ENCODE results near the gene ASS1. TPM values are rescaled to one million over a fixed set of nuclear protein-coding genes. Genes with fewer than 3 reads are reported as not detected.

ASS1 gene
- total RNA-seq, 6 donors from 2014 or later, result 31.4 to 104 (median 66.3) TPM

GRCh38 chr9:130410443-130410842, 34.3 kb upstream of the ASS1 start:
- no peak for ATAC-seq (ENCODE audit: low FRiP score in 2 of 2)
- TF ChIP-seq EP300 (IDR thresholded peaks at IDR 0.05) (no peak), CTCF (IDR thresholded peaks at IDR 0.05) (no peak), POLR2AphosphoS5 (IDR thresholded peaks at IDR 0.05) (no peak), POLR2A (IDR thresholded peaks at IDR 0.05) (no peak)
- Histone ChIP-seq H3K4me3 (no peak overlapping the region), H3K4me1 (no peaks in the 10 kb centered on the region), H3K27me3 (no peaks in the 10 kb centered on the region), H3K9me3 (no peaks in the 10 kb centered on the region), H3K36me3 (no peaks in the 10 kb centered on the region), H3K27ac (no peak overlapping the region)
- DNase-seq, result no peak
- WGBS, 2 donors, result 80 to 91% methylated on average over 12 of the region's 12 CpGs

DNA sequence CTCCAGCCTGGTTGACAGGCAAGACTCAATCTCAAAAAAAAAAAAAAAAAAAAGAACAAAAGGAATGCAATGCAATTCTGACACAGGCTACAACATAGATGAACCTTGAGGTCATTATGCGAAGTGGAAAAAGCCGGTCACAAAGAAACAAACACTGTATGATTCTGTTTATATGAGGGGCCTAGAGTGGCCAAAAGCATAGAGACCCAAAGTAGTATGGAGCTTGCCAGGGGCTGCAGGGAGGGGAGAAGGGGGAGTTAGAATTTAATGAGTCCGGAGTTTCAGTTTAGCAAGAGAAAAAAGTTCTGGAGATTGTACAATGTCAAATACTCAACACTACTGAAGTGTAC, 33.2 kb upstream of the ASS1 start:
- H3K4me3 ChIP-seq, result no peak overlapping the region
- TF ChIP-seq CTCF (IDR thresholded peaks at IDR 0.05) (no peak), POLR2A (IDR thresholded peaks at IDR 0.05) (no peak), POLR2AphosphoS5 (IDR thresholded peaks at IDR 0.05) (no peak), EP300 (IDR thresholded peaks at IDR 0.05) (no peak)
- H3K36me3 ChIP-seq, result no peaks in the 10 kb centered on the region
- H3K9me3 ChIP-seq, result no peaks in the 10 kb centered on the region
- H3K27ac ChIP-seq, result no peak overlapping the region
- DNase-seq (no peak), ATAC-seq (ENCODE audit: low FRiP score in 2 of 2) (no peak)
- H3K4me1 ChIP-seq, result no peaks in the 10 kb centered on the region
- 54 to 71% methylated on average over 3 of the region's 3 CpGs for WGBS, 2 donors
- H3K27me3 ChIP-seq, result no peaks in the 10 kb centered on the region

GRCh38 chr9:130414081-130414731, 30.6 kb upstream of the ASS1 start:
- Histone ChIP-seq H3K4me3 (no peak overlapping the region), H3K36me3 (no peaks in the 10 kb centered on the region), H3K9me3 (no peaks in the 10 kb centered on the region), H3K4me1 (no peaks in the 10 kb centered on the region), H3K27me3 (no peaks in the 10 kb centered on the region), H3K27ac (no peak overlapping the region)
- DNase-seq (no peak), ATAC-seq (ENCODE audit: low FRiP score in 2 of 2) (peak in 1 of 2 donors; percentile 33)
- WGBS, 2 donors, result 89 to 90% methylated on average over 12 of the region's 12 CpGs
- TF ChIP-seq POLR2A (IDR thresholded peaks at IDR 0.05) (no peak), POLR2AphosphoS5 (IDR thresholded peaks at IDR 0.05) (no peak), CTCF (IDR thresholded peaks at IDR 0.05) (no peak), EP300 (IDR thresholded peaks at IDR 0.05) (no peak)

DNA sequence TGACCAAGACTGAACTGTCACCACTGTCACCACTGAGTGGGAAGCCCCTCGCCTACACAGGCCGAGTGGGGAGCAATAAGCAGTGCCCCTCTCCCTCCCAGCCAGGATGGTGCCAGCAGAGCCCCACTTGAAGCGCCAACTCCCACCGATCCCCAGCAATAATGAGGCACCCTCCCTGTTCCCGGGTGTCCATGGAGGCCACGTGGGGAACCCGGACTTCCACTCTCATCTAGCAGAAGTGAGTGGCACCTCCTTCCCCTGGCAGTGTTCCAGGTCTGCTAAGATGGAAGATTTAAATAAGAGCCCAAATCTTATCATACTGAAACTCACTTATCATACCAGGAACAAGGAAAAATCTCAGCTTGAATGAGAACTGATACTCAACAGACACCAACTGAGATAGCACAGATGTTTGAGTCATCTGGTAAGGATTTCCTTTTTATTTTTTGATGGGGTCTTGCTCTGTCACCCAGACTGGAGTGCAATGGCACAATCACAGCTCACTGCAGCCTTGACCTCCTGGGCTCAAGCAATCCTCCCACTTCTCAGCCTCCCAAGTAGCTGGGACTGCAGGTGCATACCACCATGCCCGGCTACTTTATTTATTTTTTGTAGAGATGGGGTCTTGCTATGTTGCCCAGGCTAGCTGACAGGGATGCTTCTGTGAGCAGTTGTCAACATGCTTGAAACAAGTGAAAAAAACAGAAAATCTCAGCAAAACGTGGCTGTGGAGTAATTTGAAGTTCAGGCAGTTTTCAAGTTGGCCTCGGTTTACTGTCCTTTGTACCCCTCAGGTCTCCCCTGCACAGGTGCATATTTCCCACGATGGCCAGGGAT, 29.6 kb upstream of the ASS1 start:
- H3K4me1 ChIP-seq, result no peaks in the 10 kb centered on the region
- 68 to 78% methylated on average over 11 of the region's 11 CpGs for WGBS, 2 donors
- H3K36me3 ChIP-seq, result no peaks in the 10 kb centered on the region
- no peak overlapping the region for H3K4me3 ChIP-seq
- H3K27me3 ChIP-seq, result no peaks in the 10 kb centered on the region
- DNase-seq (no peak), ATAC-seq (ENCODE audit: low FRiP score in 2 of 2) (no peak)
- TF ChIP-seq EP300 (IDR thresholded peaks at IDR 0.05) (no peak), CTCF (IDR thresholded peaks at IDR 0.05) (no peak), POLR2A (IDR thresholded peaks at IDR 0.05) (no peak), POLR2AphosphoS5 (IDR thresholded peaks at IDR 0.05) (no peak)
- no peaks in the 10 kb centered on the region for H3K9me3 ChIP-seq
- H3K27ac ChIP-seq, result no peak overlapping the region
